ENCODE measurements around the gene ASCC3.
A peak's percentile ranks its signal among the peaks of the same experiment; 100 is the strongest.

ASCC3 gene

DNA sequence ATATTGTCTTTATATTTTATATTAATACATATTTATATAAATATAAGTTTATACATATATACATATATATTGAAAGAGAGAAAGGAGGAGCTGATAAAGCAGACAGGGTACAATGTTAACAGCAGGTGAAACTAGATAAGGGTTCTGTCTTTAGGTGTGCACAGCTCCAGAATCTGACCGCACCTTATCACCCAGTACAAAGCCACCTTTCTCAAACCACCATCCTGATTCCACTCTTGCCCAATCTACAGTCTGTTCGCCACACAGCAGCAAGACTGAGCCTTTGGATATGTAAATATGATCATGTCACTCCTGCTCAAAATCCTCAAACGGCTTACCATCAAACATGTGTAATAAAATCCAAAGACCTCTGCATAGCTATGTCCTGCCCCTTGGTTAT, 34.7 kb upstream of the ASCC3 start:
- TF ChIP-seq, protein P1, sequence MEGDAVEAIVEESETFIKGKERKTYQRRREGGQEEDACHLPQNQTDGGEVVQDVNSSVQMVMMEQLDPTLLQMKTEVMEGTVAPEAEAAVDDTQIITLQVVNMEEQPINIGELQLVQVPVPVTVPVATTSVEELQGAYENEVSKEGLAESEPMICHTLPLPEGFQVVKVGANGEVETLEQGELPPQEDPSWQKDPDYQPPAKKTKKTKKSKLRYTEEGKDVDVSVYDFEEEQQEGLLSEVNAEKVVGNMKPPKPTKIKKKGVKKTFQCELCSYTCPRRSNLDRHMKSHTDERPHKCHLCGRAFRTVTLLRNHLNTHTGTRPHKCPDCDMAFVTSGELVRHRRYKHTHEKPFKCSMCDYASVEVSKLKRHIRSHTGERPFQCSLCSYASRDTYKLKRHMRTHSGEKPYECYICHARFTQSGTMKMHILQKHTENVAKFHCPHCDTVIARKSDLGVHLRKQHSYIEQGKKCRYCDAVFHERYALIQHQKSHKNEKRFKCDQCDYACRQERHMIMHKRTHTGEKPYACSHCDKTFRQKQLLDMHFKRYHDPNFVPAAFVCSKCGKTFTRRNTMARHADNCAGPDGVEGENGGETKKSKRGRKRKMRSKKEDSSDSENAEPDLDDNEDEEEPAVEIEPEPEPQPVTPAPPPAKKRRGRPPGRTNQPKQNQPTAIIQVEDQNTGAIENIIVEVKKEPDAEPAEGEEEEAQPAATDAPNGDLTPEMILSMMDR (conservative IDR thresholded peaks at IDR 0.05; ENCODE audit: low read depth, low read length) = no peak
- DNase-seq (ENCODE audit: low read depth) = no peak
- no peak overlapping the region for H3K4me3 ChIP-seq (ENCODE audit: low read depth, low read length)

DNA sequence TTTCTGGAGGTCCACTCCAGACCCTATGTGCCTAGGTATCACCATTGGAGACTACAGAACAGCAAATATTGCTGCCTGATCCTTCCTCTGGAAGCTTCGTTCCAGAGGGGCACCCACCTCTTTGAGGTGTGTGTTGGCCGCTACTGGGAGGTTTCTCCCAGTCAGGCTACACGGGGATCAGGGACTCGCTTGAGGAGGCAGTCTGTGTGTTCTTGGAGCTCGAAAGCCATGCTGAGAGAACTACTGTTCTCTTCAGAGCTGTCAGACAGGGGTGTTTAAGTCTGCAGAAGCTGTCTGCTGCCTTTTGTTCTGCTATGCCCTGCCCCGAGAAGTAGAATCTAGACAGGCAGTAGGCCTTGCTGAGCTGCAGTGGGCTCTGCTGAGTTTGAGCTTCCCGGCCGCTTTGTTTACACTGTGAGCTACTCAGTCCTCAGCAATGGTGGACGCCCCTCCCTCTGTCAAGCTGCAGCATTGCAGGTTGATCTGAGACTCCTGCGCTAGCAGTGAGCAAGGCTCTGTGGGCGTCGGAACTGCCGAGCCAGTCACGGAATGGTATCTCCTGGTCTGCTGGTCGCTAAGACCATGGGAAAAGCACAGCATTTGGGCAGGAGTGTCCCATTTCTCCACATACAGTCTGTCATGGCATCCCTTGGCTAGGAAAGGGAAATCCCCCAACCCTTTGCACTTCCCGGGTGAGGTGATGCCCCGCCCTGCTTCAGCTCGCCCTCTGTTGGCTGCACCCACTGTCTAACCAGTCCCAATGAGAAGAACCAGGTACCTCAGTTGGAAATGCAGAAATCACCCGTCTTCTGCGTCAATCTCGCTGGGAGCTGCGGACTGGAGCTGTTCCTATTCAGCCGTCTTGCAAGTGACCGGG, 32.5 kb upstream of the ASCC3 start:
- no peak overlapping the region for H3K4me3 ChIP-seq (ENCODE audit: low read depth, low read length)
- DNase-seq (ENCODE audit: low read depth) = no peak

DNA sequence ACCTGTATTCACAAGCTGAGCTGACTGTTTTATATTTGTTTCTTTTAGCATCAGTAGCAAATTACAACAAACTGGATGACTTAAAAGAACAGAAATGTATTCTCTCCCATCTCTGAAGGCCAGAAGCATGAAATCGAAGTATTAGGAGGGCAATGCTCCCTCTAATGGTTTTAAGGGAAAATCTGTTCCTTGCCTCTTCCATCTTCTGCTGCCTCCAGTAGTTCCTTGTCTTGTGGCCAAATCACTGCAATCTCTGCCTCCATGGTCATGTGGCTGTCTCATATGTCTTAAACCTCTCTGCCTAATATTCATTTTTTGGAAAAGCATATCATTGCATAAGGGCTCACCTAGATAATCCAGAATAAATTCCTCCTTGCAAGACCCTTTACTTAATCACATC, 25.2 kb upstream of the ASCC3 start:
- peak; percentile 12 for DNase-seq (ENCODE audit: low read depth)

More for the DNA sequence above, 32.5 kb upstream of the ASCC3 start:
- TF ChIP-seq, protein P1 (conservative IDR thresholded peaks at IDR 0.05; ENCODE audit: low read depth, low read length) = no peak

DNA sequence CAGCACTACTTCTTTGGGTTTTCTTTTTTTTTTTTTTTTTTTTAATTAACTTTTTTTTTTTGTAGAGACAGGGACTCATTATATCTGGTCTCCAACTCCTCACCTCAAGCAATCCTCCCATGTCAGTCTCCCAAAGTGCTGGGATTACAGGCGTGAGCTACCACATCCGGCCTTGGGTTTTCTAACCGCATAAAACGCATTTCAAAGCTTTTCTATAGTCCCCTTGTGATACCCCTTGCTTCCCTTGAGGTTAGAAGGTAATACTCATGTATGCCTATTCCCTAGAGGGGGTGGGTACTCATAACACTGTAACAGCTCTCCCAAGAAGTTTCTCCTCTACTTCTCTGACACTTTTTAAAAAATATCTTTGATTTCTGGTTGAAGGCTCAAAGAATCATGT, 23.9 kb upstream of the ASCC3 start:
- no peak for DNase-seq (ENCODE audit: low read depth)
- no peak overlapping the region for H3K4me3 ChIP-seq (ENCODE audit: low read depth, low read length)
- TF ChIP-seq, protein P1 (conservative IDR thresholded peaks at IDR 0.05; ENCODE audit: low read depth, low read length) = no peak

More for the DNA sequence above, 25.2 kb upstream of the ASCC3 start:
- H3K4me3 ChIP-seq (ENCODE audit: low read depth, low read length) = no peak overlapping the region
- TF ChIP-seq, protein P1 (conservative IDR thresholded peaks at IDR 0.05; ENCODE audit: low read depth, low read length) = peak; percentile 20

DNA sequence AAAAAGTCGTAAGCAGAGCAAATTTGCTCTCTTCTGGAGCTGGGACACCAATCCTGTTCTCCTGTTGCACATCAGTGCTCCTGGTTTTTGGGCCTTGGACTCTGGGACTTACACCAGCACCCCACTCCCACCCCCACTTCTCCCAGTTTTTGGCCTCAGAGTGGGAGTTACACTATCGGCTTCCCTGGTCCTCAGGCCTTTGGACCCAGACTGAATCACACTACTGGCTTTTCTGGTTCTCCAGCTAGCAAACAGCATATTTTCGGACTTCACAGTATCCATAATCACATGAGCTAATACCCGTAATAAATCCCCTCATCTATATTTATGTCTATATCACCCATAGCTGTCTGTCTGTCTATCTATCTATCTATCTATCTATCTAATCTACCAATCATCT, 23.2 kb upstream of the ASCC3 start:
- no peak overlapping the region for H3K4me3 ChIP-seq (ENCODE audit: low read depth, low read length)
- TF ChIP-seq, protein P1 (conservative IDR thresholded peaks at IDR 0.05; ENCODE audit: low read depth, low read length) = no peak
- no peak for DNase-seq (ENCODE audit: low read depth)

DNA sequence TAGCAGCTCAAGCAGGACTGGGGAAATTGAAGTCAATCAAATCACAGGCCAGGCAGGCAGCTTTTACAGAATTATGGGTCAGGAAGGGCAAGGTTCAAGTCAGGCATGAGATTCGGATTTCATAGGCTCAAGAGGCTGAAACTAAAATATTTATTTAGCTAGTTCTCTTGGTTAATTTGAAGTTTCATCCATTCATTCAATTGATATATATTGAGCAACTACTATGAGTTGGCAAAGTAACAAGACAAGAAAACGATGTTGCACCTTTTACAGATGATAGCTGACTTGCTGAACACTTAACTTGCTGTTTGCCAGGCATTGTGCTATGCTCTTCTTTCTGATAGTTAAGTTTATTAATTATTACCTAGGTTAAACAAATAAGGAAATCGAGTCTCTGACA, 20.5 kb upstream of the ASCC3 start:
- TF ChIP-seq, protein P1 (conservative IDR thresholded peaks at IDR 0.05; ENCODE audit: low read depth, low read length) = no peak
- DNase-seq (ENCODE audit: low read depth) = no peak

DNA sequence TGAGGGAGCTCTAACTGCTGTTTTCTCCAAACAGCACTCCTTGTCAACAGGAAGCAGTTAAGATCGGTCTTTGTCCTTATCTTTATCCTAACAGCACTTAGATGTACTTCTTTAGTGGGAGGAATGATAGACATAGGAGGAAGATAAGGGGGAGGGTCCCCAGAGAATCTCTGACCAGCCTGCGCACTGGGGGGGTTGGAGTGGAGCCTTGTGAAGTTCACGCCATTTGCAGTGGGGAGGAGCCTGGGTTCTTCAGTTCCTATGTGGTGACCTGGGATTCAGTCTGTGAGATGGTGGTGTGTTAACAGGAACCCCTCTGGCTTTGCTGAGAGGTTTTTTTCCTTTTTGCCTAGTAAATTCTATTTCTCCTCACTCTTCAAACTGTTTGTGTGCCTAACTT, 18.1 kb upstream of the ASCC3 start:
- no peak overlapping the region for H3K4me3 ChIP-seq (ENCODE audit: low read depth, low read length)
- no peak for DNase-seq (ENCODE audit: low read depth)
- TF ChIP-seq, protein P1 (conservative IDR thresholded peaks at IDR 0.05; ENCODE audit: low read depth, low read length) = no peak

More for the DNA sequence above, 20.5 kb upstream of the ASCC3 start:
- no peak overlapping the region for H3K4me3 ChIP-seq (ENCODE audit: low read depth, low read length)
